ENCODE results near the gene AP2B1. TPM values are rescaled to one million over a fixed set of nuclear protein-coding genes. Genes with fewer than 3 reads are reported as not detected.
A peak's percentile ranks its signal among the peaks of the same experiment; 100 is the strongest.

Gene AP2B1
- total RNA-seq, 1 experiment from 2014 or later = 195 TPM

DNA sequence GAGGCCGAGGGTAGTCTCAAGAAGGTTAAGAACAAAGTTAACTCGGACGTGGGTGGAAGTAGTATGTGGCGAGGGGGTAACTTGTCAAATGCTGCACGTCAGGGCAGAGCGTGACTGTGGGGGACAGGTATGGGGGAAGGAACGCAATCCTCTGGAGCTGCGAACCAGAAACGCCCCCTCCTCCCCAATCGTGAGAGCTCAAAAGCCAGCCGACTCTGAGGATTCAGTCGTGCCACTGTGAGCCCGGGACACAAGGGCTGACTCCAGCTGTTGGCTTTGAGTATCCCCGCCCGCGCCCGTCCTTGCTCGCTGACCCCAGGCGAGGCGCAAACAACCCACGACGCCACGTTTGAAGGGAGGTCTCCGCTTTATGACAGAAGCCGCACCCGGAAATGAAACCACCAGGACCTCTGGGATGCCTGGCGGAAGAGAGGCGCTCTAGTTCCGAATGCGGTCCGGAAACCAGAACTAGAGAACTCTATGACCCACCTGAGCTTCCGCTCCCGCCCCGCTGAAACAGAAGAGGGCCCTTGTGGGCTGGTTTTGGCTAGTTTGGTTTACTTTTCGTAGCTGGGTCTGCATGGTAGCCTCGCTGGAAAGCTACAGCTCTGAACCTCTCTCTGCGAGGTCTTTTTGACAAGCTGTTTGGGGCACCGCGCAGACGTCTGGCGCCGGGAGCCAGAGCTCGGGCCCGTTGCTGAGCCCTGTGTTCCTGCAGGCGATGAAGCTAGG is 8.8 kb upstream of the AP2B1 start, which contains the start of gene PEX12 (continued):
- TF ChIP-seq, protein P1, sequence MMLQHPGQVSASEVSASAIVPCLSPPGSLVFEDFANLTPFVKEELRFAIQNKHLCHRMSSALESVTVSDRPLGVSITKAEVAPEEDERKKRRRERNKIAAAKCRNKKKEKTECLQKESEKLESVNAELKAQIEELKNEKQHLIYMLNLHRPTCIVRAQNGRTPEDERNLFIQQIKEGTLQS (CRISPR knock-in tag; conservative IDR thresholded peaks at IDR 0.05) = no peak
- TF ChIP-seq OVOL2 (CRISPR knock-in tag; IDR thresholded peaks at IDR 0.05; ENCODE audit: borderline replicate concordance) (no peak), PRRX2 (CRISPR knock-in tag; IDR thresholded peaks at IDR 0.05) (no peak), ETV6 (CRISPR knock-in tag; IDR thresholded peaks at IDR 0.05) (peak; percentile 98), SMAD3 (CRISPR knock-in tag; IDR thresholded peaks at IDR 0.05; ENCODE audit: borderline replicate concordance) (no peak), TCF7 (CRISPR knock-in tag; IDR thresholded peaks at IDR 0.05; ENCODE audit: low read depth) (no peak), ZNF423 (CRISPR knock-in tag; IDR thresholded peaks at IDR 0.05) (no peak), JAZF1 (CRISPR knock-in tag; IDR thresholded peaks at IDR 0.05) (no peak)
- TF ChIP-seq, protein P2, sequence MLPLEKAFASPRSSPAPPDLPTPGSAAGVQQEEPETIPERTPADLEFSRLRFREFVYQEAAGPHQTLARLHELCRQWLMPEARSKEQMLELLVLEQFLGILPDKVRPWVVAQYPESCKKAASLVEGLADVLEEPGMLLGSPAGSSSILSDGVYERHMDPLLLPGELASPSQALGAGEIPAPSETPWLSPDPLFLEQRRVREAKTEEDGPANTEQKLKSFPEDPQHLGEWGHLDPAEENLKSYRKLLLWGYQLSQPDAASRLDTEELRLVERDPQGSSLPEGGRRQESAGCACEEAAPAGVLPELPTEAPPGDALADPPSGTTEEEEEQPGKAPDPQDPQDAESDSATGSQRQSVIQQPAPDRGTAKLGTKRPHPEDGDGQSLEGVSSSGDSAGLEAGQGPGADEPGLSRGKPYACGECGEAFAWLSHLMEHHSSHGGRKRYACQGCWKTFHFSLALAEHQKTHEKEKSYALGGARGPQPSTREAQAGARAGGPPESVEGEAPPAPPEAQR (CRISPR knock-in tag; IDR thresholded peaks at IDR 0.05) = no peak
- TF ChIP-seq, protein P3, sequence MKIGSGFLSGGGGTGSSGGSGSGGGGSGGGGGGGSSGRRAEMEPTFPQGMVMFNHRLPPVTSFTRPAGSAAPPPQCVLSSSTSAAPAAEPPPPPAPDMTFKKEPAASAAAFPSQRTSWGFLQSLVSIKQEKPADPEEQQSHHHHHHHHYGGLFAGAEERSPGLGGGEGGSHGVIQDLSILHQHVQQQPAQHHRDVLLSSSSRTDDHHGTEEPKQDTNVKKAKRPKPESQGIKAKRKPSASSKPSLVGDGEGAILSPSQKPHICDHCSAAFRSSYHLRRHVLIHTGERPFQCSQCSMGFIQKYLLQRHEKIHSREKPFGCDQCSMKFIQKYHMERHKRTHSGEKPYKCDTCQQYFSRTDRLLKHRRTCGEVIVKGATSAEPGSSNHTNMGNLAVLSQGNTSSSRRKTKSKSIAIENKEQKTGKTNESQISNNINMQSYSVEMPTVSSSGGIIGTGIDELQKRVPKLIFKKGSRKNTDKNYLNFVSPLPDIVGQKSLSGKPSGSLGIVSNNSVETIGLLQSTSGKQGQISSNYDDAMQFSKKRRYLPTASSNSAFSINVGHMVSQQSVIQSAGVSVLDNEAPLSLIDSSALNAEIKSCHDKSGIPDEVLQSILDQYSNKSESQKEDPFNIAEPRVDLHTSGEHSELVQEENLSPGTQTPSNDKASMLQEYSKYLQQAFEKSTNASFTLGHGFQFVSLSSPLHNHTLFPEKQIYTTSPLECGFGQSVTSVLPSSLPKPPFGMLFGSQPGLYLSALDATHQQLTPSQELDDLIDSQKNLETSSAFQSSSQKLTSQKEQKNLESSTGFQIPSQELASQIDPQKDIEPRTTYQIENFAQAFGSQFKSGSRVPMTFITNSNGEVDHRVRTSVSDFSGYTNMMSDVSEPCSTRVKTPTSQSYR (CRISPR knock-in tag; IDR thresholded peaks at IDR 0.05) = no peak
- TF ChIP-seq, protein P4, sequence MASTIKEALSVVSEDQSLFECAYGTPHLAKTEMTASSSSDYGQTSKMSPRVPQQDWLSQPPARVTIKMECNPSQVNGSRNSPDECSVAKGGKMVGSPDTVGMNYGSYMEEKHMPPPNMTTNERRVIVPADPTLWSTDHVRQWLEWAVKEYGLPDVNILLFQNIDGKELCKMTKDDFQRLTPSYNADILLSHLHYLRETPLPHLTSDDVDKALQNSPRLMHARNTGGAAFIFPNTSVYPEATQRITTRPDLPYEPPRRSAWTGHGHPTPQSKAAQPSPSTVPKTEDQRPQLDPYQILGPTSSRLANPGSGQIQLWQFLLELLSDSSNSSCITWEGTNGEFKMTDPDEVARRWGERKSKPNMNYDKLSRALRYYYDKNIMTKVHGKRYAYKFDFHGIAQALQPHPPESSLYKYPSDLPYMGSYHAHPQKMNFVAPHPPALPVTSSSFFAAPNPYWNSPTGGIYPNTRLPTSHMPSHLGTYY (CRISPR knock-in tag; IDR thresholded peaks at IDR 0.05) = no peak
- TF ChIP-seq, protein P5, sequence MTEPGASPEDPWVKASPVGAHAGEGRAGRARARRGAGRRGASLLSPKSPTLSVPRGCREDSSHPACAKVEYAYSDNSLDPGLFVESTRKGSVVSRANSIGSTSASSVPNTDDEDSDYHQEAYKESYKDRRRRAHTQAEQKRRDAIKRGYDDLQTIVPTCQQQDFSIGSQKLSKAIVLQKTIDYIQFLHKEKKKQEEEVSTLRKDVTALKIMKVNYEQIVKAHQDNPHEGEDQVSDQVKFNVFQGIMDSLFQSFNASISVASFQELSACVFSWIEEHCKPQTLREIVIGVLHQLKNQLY (CRISPR knock-in tag; IDR thresholded peaks at IDR 0.05) = no peak
- TF ChIP-seq, protein P6, sequence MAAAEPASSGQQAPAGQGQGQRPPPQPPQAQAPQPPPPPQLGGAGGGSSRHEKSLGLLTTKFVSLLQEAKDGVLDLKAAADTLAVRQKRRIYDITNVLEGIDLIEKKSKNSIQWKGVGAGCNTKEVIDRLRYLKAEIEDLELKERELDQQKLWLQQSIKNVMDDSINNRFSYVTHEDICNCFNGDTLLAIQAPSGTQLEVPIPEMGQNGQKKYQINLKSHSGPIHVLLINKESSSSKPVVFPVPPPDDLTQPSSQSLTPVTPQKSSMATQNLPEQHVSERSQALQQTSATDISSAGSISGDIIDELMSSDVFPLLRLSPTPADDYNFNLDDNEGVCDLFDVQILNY (CRISPR knock-in tag; IDR thresholded peaks at IDR 0.05) = peak; percentile 69; the same call in 1 of the 2 replicates
- TF ChIP-seq, protein P7, sequence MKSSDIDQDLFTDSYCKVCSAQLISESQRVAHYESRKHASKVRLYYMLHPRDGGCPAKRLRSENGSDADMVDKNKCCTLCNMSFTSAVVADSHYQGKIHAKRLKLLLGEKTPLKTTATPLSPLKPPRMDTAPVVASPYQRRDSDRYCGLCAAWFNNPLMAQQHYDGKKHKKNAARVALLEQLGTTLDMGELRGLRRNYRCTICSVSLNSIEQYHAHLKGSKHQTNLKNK (CRISPR knock-in tag; IDR thresholded peaks at IDR 0.05) = no peak
- TF ChIP-seq, protein P8, sequence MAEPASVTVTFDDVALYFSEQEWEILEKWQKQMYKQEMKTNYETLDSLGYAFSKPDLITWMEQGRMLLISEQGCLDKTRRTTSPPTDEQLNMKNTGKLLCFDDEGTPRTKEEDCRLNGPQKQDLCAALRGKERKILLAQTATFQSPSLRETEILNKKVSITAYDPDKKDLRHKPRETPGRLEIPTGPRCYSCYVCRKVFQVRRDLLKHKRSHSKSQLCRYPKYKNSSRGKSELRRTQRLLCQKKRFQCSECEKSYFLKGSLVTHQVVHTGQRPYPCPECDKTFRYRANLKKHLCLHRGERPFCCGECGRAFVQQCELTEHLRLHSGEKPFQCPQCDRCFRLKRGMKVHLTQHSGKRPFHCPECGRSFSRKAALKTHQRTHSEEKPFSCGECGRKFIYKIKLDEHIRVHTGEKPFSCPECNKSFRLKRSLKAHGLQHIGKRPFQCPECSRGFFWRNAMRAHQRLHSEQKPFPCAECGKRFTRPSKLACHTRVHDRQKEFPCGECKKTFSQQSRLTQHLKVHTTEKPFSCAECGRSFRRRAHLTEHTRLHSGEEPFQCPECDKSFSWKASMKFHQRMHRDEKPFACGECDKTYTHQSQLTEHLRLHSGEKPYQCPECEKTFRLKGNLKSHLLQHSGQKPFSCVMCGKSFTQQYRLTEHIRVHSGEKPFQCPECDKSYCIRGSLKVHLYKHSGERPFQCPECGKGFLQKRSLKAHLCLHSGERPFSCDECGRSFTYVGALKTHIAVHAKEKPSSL (CRISPR knock-in tag; conservative IDR thresholded peaks at IDR 0.05) = no peak
